ENCODE measurements around the gene MAP6. TPM values are rescaled to one million over a fixed set of nuclear protein-coding genes. Genes with fewer than 3 reads are reported as not detected.

The MAP6 gene
- total RNA-seq, 1 donor from 2014 or later: 0.92 TPM

DNA sequence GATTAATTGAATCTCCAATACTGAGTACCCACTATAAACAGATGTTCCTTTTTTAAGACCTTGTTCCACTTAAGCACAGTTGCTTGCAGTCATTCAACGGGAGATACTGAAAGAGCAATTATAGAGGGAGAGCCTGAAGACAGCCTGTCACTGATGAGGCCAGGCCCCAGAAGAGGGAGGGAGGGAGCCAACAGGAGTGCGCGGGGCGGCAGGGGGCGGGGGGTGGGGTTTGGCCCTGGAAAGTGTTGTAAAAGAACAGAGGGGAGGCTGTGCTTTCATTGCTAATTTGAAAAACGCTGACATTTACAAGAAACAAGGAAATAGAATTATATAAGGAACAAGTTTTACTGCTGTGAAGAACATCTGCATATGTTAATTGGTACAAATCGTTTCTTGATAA lies 53.1 kb downstream of the MAP6 start:
- Mint-ChIP-seq H3K4me3 (no peak overlapping the region), H3K9me3 (peaks cover 3% of the 10 kb centered on the region), H3K27me3 (ENCODE audit: low read depth) (no peaks in the 10 kb centered on the region), H3K36me3 (no peaks in the 10 kb centered on the region), H3K27ac (no peak overlapping the region), H3K4me1 (peaks cover 17% of the 10 kb centered on the region)
- TF ChIP-seq, protein P1, sequence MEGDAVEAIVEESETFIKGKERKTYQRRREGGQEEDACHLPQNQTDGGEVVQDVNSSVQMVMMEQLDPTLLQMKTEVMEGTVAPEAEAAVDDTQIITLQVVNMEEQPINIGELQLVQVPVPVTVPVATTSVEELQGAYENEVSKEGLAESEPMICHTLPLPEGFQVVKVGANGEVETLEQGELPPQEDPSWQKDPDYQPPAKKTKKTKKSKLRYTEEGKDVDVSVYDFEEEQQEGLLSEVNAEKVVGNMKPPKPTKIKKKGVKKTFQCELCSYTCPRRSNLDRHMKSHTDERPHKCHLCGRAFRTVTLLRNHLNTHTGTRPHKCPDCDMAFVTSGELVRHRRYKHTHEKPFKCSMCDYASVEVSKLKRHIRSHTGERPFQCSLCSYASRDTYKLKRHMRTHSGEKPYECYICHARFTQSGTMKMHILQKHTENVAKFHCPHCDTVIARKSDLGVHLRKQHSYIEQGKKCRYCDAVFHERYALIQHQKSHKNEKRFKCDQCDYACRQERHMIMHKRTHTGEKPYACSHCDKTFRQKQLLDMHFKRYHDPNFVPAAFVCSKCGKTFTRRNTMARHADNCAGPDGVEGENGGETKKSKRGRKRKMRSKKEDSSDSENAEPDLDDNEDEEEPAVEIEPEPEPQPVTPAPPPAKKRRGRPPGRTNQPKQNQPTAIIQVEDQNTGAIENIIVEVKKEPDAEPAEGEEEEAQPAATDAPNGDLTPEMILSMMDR (IDR thresholded peaks at IDR 0.05; ENCODE audit: unreplicated experiment): no peak
- no peak for DNase-seq (ENCODE audit: low spot score in 2 of 2, unreplicated experiment in 2 of 2)

DNA sequence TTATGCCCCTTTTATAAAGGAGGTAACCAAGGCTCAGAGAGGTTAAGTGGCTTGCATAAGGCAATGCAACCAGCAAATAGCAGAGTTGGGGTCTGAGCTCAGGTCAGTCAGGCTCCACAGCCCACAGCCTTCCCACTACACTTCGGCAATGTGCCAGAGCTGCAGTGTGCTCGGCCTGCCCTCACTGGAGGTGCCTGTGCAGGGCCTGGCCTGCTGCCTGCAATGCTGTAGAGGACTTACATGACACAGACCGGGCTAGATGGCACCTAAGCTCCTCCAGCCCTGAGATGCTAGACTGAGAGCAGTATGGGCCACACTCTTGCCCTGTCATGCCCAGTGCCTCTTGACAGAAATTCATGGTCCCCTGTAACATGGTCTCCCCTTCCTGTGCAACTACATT lies 57.0 kb downstream of the MAP6 start:
- no peaks in the 10 kb centered on the region for H3K36me3 Mint-ChIP-seq
- TF ChIP-seq, protein P1 (IDR thresholded peaks at IDR 0.05; ENCODE audit: unreplicated experiment): no peak
- no peak overlapping the region for H3K4me3 Mint-ChIP-seq
- H3K27me3 Mint-ChIP-seq (ENCODE audit: low read depth): peaks cover 16% of the 10 kb centered on the region
- no peak for DNase-seq (ENCODE audit: low spot score in 2 of 2, unreplicated experiment in 2 of 2)
- no peak overlapping the region for H3K27ac Mint-ChIP-seq
- H3K9me3 Mint-ChIP-seq: no peaks in the 10 kb centered on the region
- peaks cover 17% of the 10 kb centered on the region for H3K4me1 Mint-ChIP-seq

DNA sequence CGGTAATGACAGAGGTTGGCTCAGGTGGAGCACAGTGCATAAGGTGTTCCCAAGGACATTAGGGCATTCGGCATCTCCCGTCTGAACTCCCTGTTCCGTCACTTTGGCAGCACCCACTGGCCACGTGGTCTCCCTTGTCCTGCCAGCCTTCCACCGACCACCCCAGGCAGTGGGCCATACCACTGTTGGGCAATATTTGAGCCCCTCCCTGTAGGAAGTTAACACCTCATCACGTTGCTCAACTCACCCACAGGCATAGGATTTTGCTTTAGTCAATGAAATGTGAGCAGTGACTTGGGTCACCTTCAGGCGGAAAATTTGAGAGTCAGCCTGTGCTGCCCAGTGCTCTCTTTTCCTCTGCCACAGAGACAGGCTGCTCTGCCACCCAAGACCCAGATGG lies 62.7 kb downstream of the MAP6 start:
- Mint-ChIP-seq H3K27me3 (ENCODE audit: low read depth) (peaks cover 26% of the 10 kb centered on the region), H3K9me3 (no peaks in the 10 kb centered on the region), H3K4me3 (no peak overlapping the region), H3K4me1 (peaks cover 6% of the 10 kb centered on the region), H3K36me3 (no peaks in the 10 kb centered on the region), H3K27ac (no peak overlapping the region)
- TF ChIP-seq, protein P1 (IDR thresholded peaks at IDR 0.05; ENCODE audit: unreplicated experiment): no peak
- no peak for DNase-seq (ENCODE audit: low spot score in 2 of 2, unreplicated experiment in 2 of 2)

DNA sequence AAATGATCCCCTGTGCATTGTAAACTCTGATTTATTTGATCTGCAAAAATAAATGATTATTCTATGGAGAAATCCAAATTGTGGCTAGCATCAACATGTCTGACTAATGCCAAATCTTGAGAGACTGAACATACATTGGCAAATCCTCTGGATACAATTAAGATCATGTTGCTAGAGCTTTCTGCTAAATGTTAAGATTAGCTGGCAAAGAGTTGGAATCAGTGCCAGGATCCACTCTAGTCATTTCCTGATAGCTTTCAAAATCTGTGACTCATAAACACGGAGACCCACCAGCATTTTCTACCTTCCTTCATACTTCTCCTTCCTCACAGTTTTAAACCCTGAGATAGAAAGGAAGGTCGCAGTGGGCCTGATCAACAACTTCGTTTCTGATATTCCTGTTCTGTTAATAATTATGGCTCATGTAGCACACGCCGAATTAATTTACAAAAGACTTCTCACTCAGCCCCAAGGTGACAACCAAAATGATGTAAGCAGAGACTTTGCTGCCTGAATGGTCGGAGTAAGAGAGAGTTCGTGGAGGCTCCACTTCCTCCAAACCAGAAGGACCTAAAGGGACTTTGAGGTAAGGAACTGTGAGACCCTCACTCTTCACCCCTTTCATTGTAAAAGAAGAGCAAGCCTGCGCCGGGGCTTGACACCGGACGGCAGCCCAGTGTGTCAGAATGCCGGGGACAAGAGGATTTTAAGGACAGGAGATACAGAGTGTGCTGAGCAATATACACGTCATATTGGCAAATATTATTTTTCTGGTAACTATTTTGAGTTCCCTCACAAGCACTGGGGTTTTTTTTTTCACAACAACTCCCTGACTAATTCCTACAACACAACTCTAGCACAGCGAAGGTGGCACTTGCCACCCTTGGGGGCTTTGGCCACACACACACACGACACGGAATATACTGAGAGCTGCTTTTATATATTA lies 64.8 kb downstream of the MAP6 start:
- DNase-seq (ENCODE audit: low spot score in 2 of 2, unreplicated experiment in 2 of 2): no peak
- Mint-ChIP-seq H3K27me3 (ENCODE audit: low read depth) (peaks cover 21% of the 10 kb centered on the region), H3K4me3 (no peak overlapping the region), H3K4me1 (peaks cover 6% of the 10 kb centered on the region), H3K36me3 (no peaks in the 10 kb centered on the region), H3K27ac (no peak overlapping the region), H3K9me3 (no peaks in the 10 kb centered on the region)
- TF ChIP-seq, protein P1 (IDR thresholded peaks at IDR 0.05; ENCODE audit: unreplicated experiment): no peak

DNA sequence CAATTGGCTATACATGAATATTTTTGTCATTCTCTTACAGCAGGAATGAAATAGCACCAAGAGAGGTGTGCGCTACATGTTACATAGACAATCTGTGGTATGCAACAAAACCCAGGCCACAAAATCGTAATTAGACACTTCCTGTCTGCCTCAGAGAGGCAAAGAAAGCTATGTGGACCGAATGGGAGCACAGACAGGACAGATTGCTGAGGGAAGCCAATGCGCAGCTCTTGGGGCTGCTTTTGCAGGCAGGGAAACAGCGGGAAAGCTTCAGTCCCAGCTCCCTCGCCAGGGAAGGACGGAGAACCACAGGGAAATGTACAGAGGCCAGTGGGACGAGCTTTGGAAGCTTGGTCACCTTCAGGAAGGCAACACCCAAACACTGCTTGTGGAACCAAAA lies 65.9 kb downstream of the MAP6 start:
- Mint-ChIP-seq H3K9me3 (no peaks in the 10 kb centered on the region), H3K4me1 (peaks cover 6% of the 10 kb centered on the region), H3K4me3 (no peak overlapping the region), H3K27me3 (ENCODE audit: low read depth) (peaks cover 14% of the 10 kb centered on the region), H3K27ac (no peak overlapping the region), H3K36me3 (no peaks in the 10 kb centered on the region)
- no peak for DNase-seq (ENCODE audit: low spot score in 2 of 2, unreplicated experiment in 2 of 2)
- TF ChIP-seq, protein P1 (IDR thresholded peaks at IDR 0.05; ENCODE audit: unreplicated experiment): no peak
